ENCODE data around the gene MIOS. TPM values are rescaled to one million over a fixed set of nuclear protein-coding genes. Genes with fewer than 3 reads are reported as not detected.
A peak's percentile ranks its signal among the peaks of the same experiment; 100 is the strongest.

MIOS gene
- total RNA-seq, 1 donor from 2014 or later = 37.9 TPM

- H3K27ac Mint-ChIP-seq (ENCODE audit: unreplicated experiment) = no peak overlapping the region
- peaks cover 24% of the 10 kb centered on the region for H3K4me1 Mint-ChIP-seq
- H3K4me3 Mint-ChIP-seq = no peak overlapping the region
- H3K36me3 Mint-ChIP-seq (ENCODE audit: low read depth) = peaks cover 19% of the 10 kb centered on the region
- H3K27me3 Mint-ChIP-seq (ENCODE audit: low read depth) = no peaks in the 10 kb centered on the region
- no peak for DNase-seq (ENCODE audit: low read depth, low spot score)
- H3K9me3 Mint-ChIP-seq = peaks cover 7% of the 10 kb centered on the region
- TF ChIP-seq CTCF (conservative IDR thresholded peaks at IDR 0.05) = no peak
Measured at GRCh38 chr7:7565746-7566650, 686 bp upstream of the MIOS start.

GRCh38 chr7:7567898-7568531 is 1.3 kb downstream of the MIOS start:
- no peak for TF ChIP-seq CTCF (conservative IDR thresholded peaks at IDR 0.05)
- Mint-ChIP-seq H3K9me3 (peaks cover 6% of the 10 kb centered on the region), H3K27ac (ENCODE audit: unreplicated experiment) (no peak overlapping the region), H3K36me3 (ENCODE audit: low read depth) (peaks cover 25% of the 10 kb centered on the region), H3K4me3 (peak overlapping the region; percentile 85), H3K4me1 (peaks cover 24% of the 10 kb centered on the region), H3K27me3 (ENCODE audit: low read depth) (no peaks in the 10 kb centered on the region)
- no peak for DNase-seq (ENCODE audit: low read depth, low spot score)

- Mint-ChIP-seq H3K27me3 (ENCODE audit: low read depth) (no peaks in the 10 kb centered on the region), H3K4me1 (peaks cover 24% of the 10 kb centered on the region), H3K27ac (ENCODE audit: unreplicated experiment) (no peak overlapping the region), H3K4me3 (peak overlapping the region; percentile 85), H3K36me3 (ENCODE audit: low read depth) (peaks cover 29% of the 10 kb centered on the region), H3K9me3 (peaks cover 6% of the 10 kb centered on the region)
- TF ChIP-seq CTCF (conservative IDR thresholded peaks at IDR 0.05) = no peak
- DNase-seq (ENCODE audit: low read depth, low spot score) = no peak
Measured at GRCh38 chr7:7568553-7568952, 1.9 kb downstream of the MIOS start.

GRCh38 chr7:7569081-7569527 is 2.4 kb downstream of the MIOS start:
- Mint-ChIP-seq H3K27ac (ENCODE audit: unreplicated experiment) (peak overlapping the region; percentile 60), H3K4me3 (peak overlapping the region; percentile 85), H3K27me3 (ENCODE audit: low read depth) (no peaks in the 10 kb centered on the region), H3K4me1 (peaks cover 24% of the 10 kb centered on the region), H3K36me3 (ENCODE audit: low read depth) (peaks cover 34% of the 10 kb centered on the region), H3K9me3 (peaks cover 6% of the 10 kb centered on the region)
- no peak for TF ChIP-seq CTCF (conservative IDR thresholded peaks at IDR 0.05)
- DNase-seq (ENCODE audit: low read depth, low spot score) = no peak

- Mint-ChIP-seq H3K36me3 (ENCODE audit: low read depth) (peaks cover 37% of the 10 kb centered on the region), H3K27me3 (ENCODE audit: low read depth) (no peaks in the 10 kb centered on the region), H3K4me1 (peaks cover 24% of the 10 kb centered on the region), H3K4me3 (peak overlapping the region; percentile 85), H3K9me3 (peaks cover 6% of the 10 kb centered on the region), H3K27ac (ENCODE audit: unreplicated experiment) (no peak overlapping the region)
- TF ChIP-seq CTCF (conservative IDR thresholded peaks at IDR 0.05) = no peak
- DNase-seq (ENCODE audit: low read depth, low spot score) = no peak
Measured at GRCh38 chr7:7569615-7570014, 2.9 kb downstream of the MIOS start.
